Measurements from ENCODE around the gene PYM1. TPM values are rescaled to one million over a fixed set of nuclear protein-coding genes. Genes with fewer than 3 reads are reported as not detected.
"Not testable (repeated sequence)": the region's sequence is repeated elsewhere in the genome, so short reads cannot be mapped to it uniquely, and the experiment has no call there.

Gene PYM1
- total RNA-seq, 2 experiments from 2014 or later = 24.6 to 30.2 TPM

- CTCF ChIA-PET = interaction anchor here (0.7 kb wide), 1 partner anchor 114 kb away, joined by 3 read pairs; no protein-coding TSS in a partner anchor
- ATAC-seq (no peak), DNase-seq (no peak)
- H3K27me3 Mint-ChIP-seq = no peaks in the 10 kb centered on the region
- peaks cover 11% of the 10 kb centered on the region for H3K4me1 Mint-ChIP-seq
- no peak overlapping the region for H3K4me3 Mint-ChIP-seq
- intact Hi-C loops (cut with DNase I, micrococcal nuclease) = no loop called here
- POLR2A ChIA-PET = interaction anchor here (0.7 kb wide), 1 partner anchor 190 kb away, joined by 3 read pairs; no protein-coding TSS in a partner anchor
- no peaks in the 10 kb centered on the region for H3K9me3 Mint-ChIP-seq (ENCODE audit: low read depth)
- peaks cover 4% of the 10 kb centered on the region for H3K36me3 Mint-ChIP-seq (ENCODE audit: low read depth)
- H3K27ac Mint-ChIP-seq = no peak overlapping the region
Observed at GRCh38 chr12:55885113-55885512, 42.6 kb downstream of the PYM1 start.

DNA sequence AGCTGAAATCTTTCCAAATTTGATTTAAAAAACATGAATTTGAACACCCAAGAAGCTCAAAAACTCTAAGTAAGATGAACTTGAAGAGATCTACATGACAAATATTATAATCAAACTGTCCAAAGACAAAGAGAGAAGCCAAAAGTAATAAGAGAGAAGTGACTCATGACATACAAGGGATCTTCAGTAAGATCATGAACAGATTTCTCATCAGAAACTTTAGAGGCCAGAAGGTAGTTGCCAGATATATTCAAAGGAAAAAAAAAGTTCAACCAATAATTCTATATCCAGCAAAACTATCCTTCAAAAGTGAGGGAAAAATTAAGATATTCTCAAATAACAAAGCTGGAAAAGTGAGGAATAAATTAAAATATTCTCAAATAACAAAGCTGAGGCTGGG lies 49.9 kb downstream of the PYM1 start:
- ATAC-seq = no peak
- no peak overlapping the region for H3K4me3 Mint-ChIP-seq
- peaks cover 8% of the 10 kb centered on the region for H3K4me1 Mint-ChIP-seq
- peaks cover 4% of the 10 kb centered on the region for H3K36me3 Mint-ChIP-seq (ENCODE audit: low read depth)
- H3K27me3 Mint-ChIP-seq = no peaks in the 10 kb centered on the region
- H3K27ac Mint-ChIP-seq = no peak overlapping the region
- no peak for DNase-seq
- intact Hi-C loops (cut with DNase I, micrococcal nuclease) = no loop called here
- H3K9me3 Mint-ChIP-seq (ENCODE audit: low read depth) = peaks cover 9% of the 10 kb centered on the region
- CTCF ChIA-PET = interaction anchor here (0.7 kb wide), 1 partner anchor 385 kb away, joined by 3 read pairs; no protein-coding TSS in a partner anchor
- POLR2A ChIA-PET = no interaction called here

DNA sequence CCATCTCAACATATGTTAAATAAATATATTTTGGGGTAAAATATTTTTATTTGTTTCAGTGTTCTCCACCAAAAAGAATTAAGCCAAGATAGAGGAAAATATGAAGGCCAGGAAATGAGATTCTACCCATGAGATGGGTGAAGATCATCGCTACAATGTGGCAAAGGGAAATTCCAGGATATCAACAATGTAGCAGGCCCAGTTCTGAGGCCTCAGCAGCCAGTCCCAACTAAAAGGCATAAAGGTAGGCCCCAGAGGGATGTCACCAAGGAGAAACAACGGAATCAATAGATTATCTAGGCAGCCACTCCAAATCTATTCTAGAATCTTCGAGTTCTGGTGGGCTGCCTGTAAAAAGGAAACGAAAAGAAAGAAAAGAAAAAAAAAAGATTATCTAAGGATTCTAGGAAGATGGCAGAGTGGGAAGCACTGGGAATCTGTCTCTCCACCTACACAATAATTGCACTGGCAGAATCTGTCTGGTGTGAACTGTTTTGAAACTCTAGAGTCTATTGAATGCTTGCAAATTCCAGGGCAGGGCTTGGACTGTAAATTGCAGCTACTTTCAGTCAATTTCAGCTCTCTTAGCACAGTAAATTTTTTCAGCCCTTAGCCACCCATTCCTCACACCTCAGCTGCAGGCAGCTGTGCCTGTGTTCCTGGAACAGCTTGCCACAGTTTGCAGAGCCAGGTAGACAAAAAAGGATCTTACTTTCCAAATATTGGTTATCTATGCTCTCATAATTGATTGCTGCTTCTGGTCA lies 51.8 kb downstream of the PYM1 start:
- Mint-ChIP-seq H3K27me3 (no peaks in the 10 kb centered on the region), H3K27ac (no peak overlapping the region), H3K4me1 (peaks cover 7% of the 10 kb centered on the region), H3K9me3 (ENCODE audit: low read depth) (peaks cover 9% of the 10 kb centered on the region), H3K4me3 (no peak overlapping the region), H3K36me3 (ENCODE audit: low read depth) (peaks cover 2% of the 10 kb centered on the region)
- intact Hi-C loops (cut with DNase I, micrococcal nuclease) = no loop called here
- ATAC-seq = no peak
- POLR2A ChIA-PET = no interaction called here
- DNase-seq = no peak
- CTCF ChIA-PET = interaction anchor here (1.1 kb wide), 1 partner anchor 112 kb away, joined by 4 read pairs; no protein-coding TSS in a partner anchor

GRCh38 chr12:55874443-55874842 lies 53.3 kb downstream of the PYM1 start:
- no peaks in the 10 kb centered on the region for H3K27me3 Mint-ChIP-seq

GRCh38 chr12:55866454-55867004 lies 61.2 kb downstream of the PYM1 start:
- POLR2A ChIA-PET = interaction anchor here (0.6 kb wide), 1 partner anchor 31 kb away, joined by 3 read pairs; no protein-coding TSS in a partner anchor
- DNase-seq; H3K9me3 Mint-ChIP-seq (ENCODE audit: low read depth); H3K27me3 Mint-ChIP-seq; H3K36me3 Mint-ChIP-seq (ENCODE audit: low read depth); H3K4me3 Mint-ChIP-seq; H3K4me1 Mint-ChIP-seq; ATAC-seq; intact Hi-C loops (cut with DNase I, micrococcal nuclease); H3K27ac Mint-ChIP-seq: not testable (repeated sequence)
- CTCF ChIA-PET = interaction anchor here (0.6 to 0.9 kb wide), 3 partner anchors 89 to 156 kb away, joined by 3 to 5 read pairs (median 3); no protein-coding TSS in a partner anchor

More at GRCh38 chr12:55874443-55874842, 53.3 kb downstream of the PYM1 start:
- H3K36me3 Mint-ChIP-seq (ENCODE audit: low read depth) = no peaks in the 10 kb centered on the region
- no peak overlapping the region for H3K27ac Mint-ChIP-seq
- H3K4me3 Mint-ChIP-seq = no peak overlapping the region
- peaks cover 2% of the 10 kb centered on the region for H3K4me1 Mint-ChIP-seq
- ChIA-PET POLR2A (no interaction called here), CTCF (no interaction called here)
- ATAC-seq = no peak
- intact Hi-C loops (cut with DNase I, micrococcal nuclease) = no loop called here
- peaks cover 9% of the 10 kb centered on the region for H3K9me3 Mint-ChIP-seq (ENCODE audit: low read depth)
- no peak for DNase-seq

- Mint-ChIP-seq H3K9me3 (ENCODE audit: low read depth) (peaks cover 3% of the 10 kb centered on the region), H3K27ac (no peak overlapping the region), H3K4me1 (no peaks in the 10 kb centered on the region), H3K27me3 (no peaks in the 10 kb centered on the region), H3K4me3 (no peak overlapping the region), H3K36me3 (ENCODE audit: low read depth) (no peaks in the 10 kb centered on the region)
- DNase-seq (no peak), ATAC-seq (no peak)
- intact Hi-C loops (cut with DNase I, micrococcal nuclease) = no loop called here
- ChIA-PET POLR2A (no interaction called here), CTCF (interaction anchor here (0.6 kb wide), 1 partner anchor 127 kb away, joined by 4 read pairs; no protein-coding TSS in a partner anchor)
Observed at GRCh38 chr12:55865327-55865726, 62.4 kb downstream of the PYM1 start.

- H3K9me3 Mint-ChIP-seq (ENCODE audit: low read depth); H3K27ac Mint-ChIP-seq; DNase-seq; ATAC-seq; H3K27me3 Mint-ChIP-seq; CTCF ChIA-PET; H3K4me1 Mint-ChIP-seq; H3K4me3 Mint-ChIP-seq; H3K36me3 Mint-ChIP-seq (ENCODE audit: low read depth); intact Hi-C loops (cut with DNase I, micrococcal nuclease); POLR2A ChIA-PET: not testable (repeated sequence)
Observed at GRCh38 chr12:55862931-55863330, 64.8 kb downstream of the PYM1 start.

DNA sequence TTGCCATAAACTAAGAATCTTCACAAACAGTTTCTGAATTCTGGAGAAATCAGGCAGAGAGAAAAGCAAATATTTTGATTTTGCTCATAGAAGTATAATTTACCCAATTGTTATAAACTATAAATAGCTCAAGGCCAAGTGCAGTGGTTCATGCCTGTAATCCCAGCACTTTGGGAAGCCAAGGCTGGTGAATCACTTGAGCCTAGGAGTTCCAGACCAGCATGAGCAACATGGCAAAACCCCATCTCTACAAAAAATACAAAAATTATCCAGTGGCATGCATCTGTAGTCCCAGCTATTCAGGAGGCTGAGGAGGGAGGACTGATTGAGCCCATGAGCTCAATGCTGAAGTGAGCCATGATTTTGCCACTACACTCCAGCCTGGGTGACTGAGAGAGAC lies 65.4 kb downstream of the PYM1 start:
- Mint-ChIP-seq H3K36me3 (ENCODE audit: low read depth) (no peaks in the 10 kb centered on the region), H3K4me3 (no peak overlapping the region), H3K27me3 (no peaks in the 10 kb centered on the region), H3K4me1 (no peaks in the 10 kb centered on the region), H3K27ac (no peak overlapping the region), H3K9me3 (ENCODE audit: low read depth) (peaks cover 3% of the 10 kb centered on the region)
- ChIA-PET POLR2A (no interaction called here), CTCF (interaction anchor here (0.7 to 1.6 kb wide), 2 partner anchors 116 to 125 kb away, joined by 3 to 4 read pairs; no protein-coding TSS in a partner anchor)
- no peak for ATAC-seq
- intact Hi-C loops (cut with DNase I, micrococcal nuclease) = no loop called here
- DNase-seq = no peak

DNA sequence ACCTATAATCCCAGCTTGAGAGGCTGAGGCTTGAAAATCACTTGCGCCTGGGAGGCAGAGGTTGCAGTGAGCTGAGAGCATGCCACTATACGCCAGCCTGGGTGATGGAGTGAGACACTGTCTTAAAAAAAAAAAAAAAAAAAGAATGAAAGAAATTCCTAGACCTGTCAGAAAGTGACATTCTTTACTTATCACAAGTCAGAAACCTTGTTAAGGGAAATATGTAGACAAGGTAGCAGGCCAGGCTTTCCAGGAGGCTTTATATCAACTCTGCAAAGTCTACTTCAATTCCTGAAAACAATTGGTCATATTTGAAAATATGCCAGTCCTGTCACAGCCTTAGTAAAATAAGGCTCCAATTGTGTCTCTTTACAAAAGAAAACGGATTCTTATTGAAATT lies 65.8 kb downstream of the PYM1 start:
- Mint-ChIP-seq H3K4me1 (no peaks in the 10 kb centered on the region), H3K4me3 (no peak overlapping the region), H3K36me3 (ENCODE audit: low read depth) (no peaks in the 10 kb centered on the region), H3K27ac (no peak overlapping the region), H3K9me3 (ENCODE audit: low read depth) (peaks cover 3% of the 10 kb centered on the region), H3K27me3 (no peaks in the 10 kb centered on the region)
- intact Hi-C loops (cut with DNase I, micrococcal nuclease) = no loop called here
- ATAC-seq = no peak
- CTCF ChIA-PET = interaction anchor here (0.7 to 1.6 kb wide), 2 partner anchors 115 to 124 kb away, joined by 3 to 4 read pairs; no protein-coding TSS in a partner anchor
- DNase-seq = no peak
- POLR2A ChIA-PET = no interaction called here

- Mint-ChIP-seq H3K27me3 (no peaks in the 10 kb centered on the region), H3K27ac (no peak overlapping the region), H3K9me3 (ENCODE audit: low read depth) (peaks cover 3% of the 10 kb centered on the region), H3K36me3 (ENCODE audit: low read depth) (no peaks in the 10 kb centered on the region), H3K4me3 (no peak overlapping the region), H3K4me1 (no peaks in the 10 kb centered on the region)
- DNase-seq = no peak
- ChIA-PET CTCF (interaction anchor here (0.6 to 1.6 kb wide), 2 partner anchors 124 to 477 kb away, joined by 3 to 4 read pairs; no protein-coding TSS in a partner anchor), POLR2A (no interaction called here)
- ATAC-seq = no peak
- intact Hi-C loops (cut with DNase I, micrococcal nuclease) = no loop called here
Observed at GRCh38 chr12:55861396-55861795, 66.3 kb downstream of the PYM1 start.

- H3K9me3 Mint-ChIP-seq (ENCODE audit: low read depth) = no peaks in the 10 kb centered on the region
- peaks cover 4% of the 10 kb centered on the region for H3K4me1 Mint-ChIP-seq
- no peak overlapping the region for H3K27ac Mint-ChIP-seq
- no peak for ATAC-seq
- ChIA-PET CTCF (interaction anchor here (0.6 to 1.0 kb wide), 2 partner anchors 23 to 658 kb away, joined by 4 read pairs; partner anchors contain the start of gene DNAJC14), POLR2A (no interaction called here)
- DNase-seq = no peak
- intact Hi-C loops (cut with DNase I, micrococcal nuclease) = no loop called here
- no peaks in the 10 kb centered on the region for H3K36me3 Mint-ChIP-seq (ENCODE audit: low read depth)
- H3K4me3 Mint-ChIP-seq = no peak overlapping the region
- peaks cover 2% of the 10 kb centered on the region for H3K27me3 Mint-ChIP-seq
Observed at GRCh38 chr12:55852740-55853139, 75.0 kb downstream of the PYM1 start.

Data from activated CD4-positive, alpha-beta T cell treated with anti-CD3 and anti-CD28 coated beads for 36 hours (primary cell).